GF-D8 (cell line): ENCODE results near the gene SYAP1.
"Not testable (repeated sequence)": the region's sequence is repeated elsewhere in the genome, so short reads cannot be mapped to it uniquely, and the experiment has no call there.

Source experiments
- DNase-seq: peaks from one replicate; lab custom pipeline; 2025; lab: John Stamatoyannopoulos, UW

SYAP1 gene

GRCh38 chrX:16779815-16780214 is 60.4 kb downstream of the SYAP1 start:
- DNase-seq = not testable (repeated sequence)

- DNase-seq = no peak
These were observed 64.0 kb downstream of the SYAP1 start for GRCh38 chrX:16783452-16783851.

GRCh38 chrX:16784440-16784839 is 65.0 kb downstream of the SYAP1 start:
- DNase-seq = not testable (repeated sequence)

- no peak for DNase-seq
These were observed 66.1 kb downstream of the SYAP1 start for GRCh38 chrX:16785247-16786138.

- DNase-seq = peak; percentile 96
These were observed 66.9 kb downstream of the SYAP1 start, which contains the start of gene TXLNG for GRCh38 chrX:16786139-16786790. TXLNG (plus strand) TSS chrX:16786466; CDS start chrX:16786488, 22 bp downstream.

- DNase-seq = no peak
These were observed 67.7 kb downstream of the SYAP1 start for GRCh38 chrX:16786791-16787735.

DNA sequence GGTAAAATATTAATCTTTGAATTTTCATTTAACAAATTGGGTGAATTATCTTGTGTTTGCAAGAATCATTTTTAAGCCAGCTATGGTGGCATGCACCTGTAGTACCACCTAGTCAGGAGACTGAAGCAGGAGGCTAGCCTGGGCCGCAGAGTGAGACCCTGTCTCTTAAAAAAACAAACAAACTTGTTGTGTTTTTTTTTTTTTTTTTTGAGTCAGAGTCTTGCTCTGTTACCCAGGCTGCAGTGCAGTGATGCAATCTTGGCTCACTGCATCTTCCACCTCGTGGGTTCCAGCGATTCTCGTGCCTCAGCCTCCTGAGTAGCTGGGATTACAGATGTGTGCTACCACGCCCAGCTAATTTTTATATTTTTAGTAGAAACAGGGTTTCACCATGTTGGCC is 69.1 kb downstream of the SYAP1 start:
- DNase-seq = no peak

DNA sequence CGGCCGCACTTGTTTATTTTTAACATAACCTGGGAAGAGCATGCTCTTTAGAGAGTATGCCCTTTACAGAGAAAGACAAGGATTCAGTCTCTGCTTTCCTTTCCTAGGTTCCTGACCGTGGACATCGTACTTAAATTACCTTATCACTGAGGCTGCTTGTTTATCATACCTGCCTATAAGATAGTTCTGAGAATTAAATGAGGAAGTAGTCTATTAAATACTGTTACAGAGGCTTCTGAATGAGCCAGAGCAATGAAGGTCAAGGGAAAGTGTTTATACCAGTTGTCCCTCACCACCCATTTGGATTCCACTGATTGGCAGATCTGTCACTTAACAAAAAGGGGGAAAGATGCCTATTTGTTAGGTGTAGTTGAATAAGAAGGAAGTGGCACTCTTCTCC is 76.9 kb downstream of the SYAP1 start:
- no peak for DNase-seq

- DNase-seq = no peak
These were observed 77.9 kb downstream of the SYAP1 start for GRCh38 chrX:16797358-16797757.

DNA sequence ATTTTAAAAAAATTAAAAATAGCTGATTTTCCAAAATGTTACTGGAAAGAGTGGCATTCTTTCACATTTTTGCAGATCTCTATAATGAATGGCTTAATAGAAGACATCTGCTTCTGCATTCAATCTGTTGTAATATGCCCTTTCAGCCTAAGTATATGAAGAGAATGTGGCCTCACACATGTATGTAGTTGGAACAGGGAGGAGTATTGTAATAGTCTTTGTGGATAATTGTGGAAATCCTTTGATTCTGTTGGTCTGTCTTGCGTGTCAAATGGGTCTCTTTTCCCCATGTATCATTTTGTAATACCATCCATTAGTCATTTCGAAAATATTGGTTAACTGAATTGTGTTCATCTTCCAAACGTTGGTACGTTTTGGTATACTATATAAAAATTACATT is 78.4 kb downstream of the SYAP1 start:
- DNase-seq = no peak

GRCh38 chrX:16804923-16805464 is 85.6 kb downstream of the SYAP1 start:
- DNase-seq = no peak

DNA sequence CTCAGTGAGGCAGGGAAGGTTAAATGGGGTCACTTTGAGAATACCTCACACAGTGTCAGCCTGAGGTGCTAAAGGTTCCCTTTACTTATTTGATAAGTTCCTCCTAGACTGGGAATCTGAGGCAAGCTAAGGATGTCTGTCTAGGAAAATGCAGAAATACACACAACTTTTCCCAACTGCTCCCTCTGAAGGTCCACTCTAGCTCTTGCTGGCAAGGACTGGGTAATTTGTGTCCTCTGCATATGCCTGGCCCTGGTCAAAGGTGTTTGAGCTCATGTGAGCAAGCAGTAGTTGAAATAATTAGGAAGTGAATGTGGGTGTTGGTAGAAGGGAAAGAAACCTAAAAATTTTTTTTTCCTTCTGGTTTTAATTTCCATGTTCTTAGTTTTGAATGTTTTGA is 88.1 kb downstream of the SYAP1 start:
- no peak for DNase-seq

DNA sequence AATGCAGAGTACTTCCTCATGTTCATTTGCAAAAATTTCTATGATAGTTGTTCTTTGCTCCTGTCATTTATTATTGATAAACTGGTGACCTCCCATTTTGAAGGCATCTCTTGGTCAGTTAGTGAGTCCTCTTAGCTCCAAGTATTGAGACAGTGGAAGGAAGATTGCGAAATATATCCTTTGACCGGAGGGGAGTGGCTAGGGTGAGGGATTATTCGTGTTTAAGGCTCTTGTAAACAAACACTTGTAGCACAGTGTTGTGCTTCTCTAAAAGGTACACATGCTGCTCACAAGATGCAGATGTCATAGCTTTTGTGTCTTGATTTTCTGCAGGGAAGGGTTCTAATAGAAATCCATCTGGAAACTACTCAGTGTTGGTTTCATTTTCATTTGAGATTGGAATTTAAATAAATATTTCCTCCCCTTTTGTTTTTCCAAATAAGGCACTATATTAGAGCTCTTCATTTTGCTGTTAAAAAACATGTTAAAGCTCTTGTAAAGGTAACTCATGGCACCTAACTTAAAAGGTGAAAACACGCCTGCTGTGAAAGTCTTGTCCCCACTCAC is 88.6 kb downstream of the SYAP1 start:
- no peak for DNase-seq

- peak; percentile 11 for DNase-seq
These were observed 95.2 kb downstream of the SYAP1 start for GRCh38 chrX:16814597-16814996.
